GM12874 (cell line): ENCODE measurements around the gene WNT4.

ENCODE experiments used
- CTCF ChIP-seq: IDR thresholded peaks from 2 replicates; pipeline ENCODE4 v1.5.1; 2011; ENCODE audit warnings: low read depth, mild to moderate bottlenecking, control low read depth, low read length, moderate library complexity; ENCODE audit not compliant: insufficient read depth

WNT4 gene

DNA sequence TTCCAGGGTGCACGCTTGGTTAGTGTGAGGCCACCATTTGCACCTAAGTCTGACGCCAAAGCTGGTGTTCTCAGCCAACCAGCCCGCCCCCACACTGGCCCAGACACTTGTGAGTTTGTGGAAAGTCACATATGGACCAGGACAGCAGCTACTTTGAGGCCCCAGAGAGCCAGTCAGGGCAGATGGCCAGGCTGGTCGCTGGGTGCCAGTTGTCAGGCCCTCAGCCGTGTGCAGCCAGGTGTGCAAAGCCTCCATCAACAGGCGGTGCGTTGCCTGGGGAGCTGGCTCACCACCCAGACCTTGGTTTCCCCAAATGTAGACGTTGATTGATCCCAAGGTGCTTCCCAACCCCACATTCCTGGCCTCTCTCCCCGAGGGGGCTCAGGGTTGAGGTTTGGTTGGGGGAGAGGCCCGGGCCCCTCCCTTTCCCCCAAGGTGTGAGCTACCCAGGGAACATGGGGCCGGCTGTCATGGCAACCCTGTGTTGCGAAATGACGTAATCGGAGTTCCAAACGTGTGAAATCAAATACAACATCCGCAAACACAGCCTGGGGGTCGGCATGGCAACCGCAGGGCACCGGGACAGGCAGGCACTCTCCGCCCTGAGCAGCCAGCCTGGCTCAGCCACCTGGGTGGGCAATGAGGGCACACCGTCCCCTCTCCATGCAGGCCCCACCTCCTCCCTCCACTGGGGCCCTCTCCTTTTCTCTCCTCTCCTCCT is 42.2 kb upstream of the WNT4 start:
- TF ChIP-seq CTCF: no peak

DNA sequence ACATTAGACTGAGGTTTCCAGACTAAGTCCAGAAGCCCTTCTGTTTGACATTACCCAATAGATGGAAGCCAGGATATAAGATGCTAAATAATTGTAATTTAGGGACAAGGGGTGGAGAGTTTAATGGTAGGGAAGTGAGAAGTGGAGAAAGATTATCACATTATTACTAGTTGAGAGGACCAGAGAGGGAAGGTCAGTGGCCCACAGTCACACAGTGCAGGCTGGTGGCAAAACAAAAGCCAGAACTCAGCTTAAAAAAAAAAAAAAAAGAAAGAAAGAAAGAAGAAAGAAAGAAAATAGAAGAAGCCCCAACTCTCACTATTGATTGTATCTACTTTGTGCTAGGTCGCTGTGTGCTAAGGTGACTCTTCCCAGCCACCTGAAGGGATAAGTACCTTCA is 41.6 kb upstream of the WNT4 start:
- no peak for TF ChIP-seq CTCF

GRCh38 chr1:22182715-22183114 is 39.8 kb upstream of the WNT4 start:
- TF ChIP-seq CTCF: no peak

DNA sequence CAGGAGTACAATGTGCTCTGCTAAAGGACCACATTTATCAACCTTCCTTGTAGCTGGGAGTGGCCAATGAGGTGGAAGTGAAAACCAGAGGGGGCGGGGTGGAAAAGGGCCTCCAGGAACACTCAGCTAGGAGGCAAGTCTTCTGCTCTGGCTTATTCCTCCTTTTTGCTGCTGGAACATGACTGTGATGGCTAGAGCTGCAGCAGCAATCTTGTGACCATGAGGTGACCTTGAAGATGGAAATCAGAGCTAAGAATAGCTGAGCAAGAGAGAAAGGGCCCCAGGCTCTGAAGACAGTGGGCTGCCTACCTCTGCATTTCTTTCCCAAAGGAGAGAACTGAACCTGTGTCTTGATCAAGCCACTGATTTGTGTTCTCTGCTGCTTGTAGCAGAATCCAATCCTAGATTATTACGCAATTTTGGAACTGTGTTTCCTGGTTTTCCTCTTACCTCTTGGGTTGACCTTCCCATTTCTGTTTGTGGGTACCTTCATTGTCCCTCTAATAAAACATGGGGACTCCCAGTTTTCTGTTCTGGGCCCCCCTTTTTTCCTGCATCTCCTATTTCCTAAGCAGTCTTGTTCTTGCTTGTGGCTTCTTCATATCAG is 36.4 kb upstream of the WNT4 start:
- TF ChIP-seq CTCF: no peak

DNA sequence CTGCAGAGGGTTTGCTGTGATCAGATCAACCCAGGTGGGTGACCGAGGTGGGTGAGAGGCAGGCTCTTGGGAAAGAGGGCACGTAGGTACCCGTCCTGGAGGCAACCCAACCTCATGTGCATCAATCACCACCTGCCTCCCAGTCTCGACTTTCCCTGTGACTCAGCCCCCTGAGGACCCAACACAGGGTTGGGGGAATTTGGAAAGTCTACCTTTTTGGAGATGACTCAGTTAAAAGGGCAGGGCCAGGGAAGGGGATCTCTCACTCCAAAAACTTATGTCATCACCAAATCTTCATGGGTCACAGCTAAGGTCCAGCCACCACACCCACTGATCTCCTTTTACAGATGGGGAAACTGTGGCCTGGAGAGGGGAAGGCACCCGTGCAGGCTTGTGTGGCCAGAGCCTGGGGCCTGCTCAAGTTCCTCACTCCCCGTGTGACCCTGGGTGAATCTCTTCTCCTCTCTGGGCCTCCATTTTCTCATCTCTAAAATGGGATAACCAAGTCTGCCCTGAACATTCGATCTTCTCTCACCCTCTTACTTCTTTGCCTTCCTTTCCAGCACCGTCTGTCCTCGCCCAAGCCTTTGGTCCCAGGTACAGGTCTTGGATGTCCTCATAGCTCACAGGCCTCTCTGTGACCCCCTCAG is 34.6 kb upstream of the WNT4 start:
- no peak for TF ChIP-seq CTCF

DNA sequence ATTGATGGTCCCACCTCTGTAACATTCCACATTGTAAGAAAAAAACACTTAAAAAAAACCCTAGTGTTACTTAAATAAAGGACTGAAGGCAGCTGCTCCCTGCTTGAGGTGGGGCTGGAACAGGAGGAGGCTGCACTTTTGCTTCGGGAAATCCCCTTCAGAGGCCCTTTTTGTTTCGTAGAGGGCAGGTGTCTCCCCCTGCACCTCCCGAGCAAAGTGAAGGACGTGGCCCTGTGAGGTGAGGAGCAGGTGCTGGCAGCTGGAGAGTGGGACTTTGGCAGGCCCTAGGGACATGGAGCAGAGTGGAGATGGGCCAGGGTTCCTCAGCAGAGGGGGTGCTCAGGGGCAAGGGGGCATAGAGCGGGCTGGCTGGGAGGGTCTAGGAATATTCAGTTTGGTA is 33.4 kb upstream of the WNT4 start:
- no peak for TF ChIP-seq CTCF

DNA sequence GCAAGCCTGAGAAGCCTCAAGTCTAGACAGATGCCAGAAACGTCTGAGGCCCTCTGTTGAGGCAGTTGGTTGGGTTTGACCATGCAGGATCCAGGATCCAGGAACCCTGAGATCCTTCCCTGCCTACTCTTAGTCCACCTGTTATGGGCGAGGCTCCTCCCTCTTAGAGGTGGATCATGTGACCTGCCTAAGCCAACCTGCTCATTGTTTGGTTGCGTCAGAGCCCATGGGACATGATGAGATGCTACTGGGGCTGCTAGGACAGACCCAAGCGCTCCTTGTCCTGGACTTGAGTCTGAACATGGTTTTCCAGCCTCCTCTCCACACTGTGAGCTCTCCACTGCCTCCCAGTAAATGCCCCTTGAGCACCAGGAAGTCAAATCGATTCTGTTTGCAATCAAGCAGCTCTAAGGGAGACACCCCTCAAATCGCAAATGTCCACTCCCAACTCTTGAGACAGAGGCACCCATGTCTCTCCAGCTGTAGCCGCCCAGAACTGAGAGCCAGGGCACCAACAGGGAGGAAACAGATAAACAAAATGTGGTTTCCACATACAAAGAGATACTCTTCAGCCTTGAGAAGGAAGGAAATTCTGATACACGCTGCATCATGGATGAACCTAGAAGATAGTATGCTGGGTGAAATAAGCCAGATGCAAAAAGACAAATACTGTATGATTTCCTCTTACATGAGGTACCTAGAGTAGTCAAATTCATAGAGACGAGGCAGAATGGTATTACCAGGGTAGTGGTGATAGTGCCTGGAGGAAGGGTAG is 31.7 kb upstream of the WNT4 start:
- no peak for TF ChIP-seq CTCF
